Left lobe of liver (tissue), 2 donors: ENCODE measurements around the gene CGNL1. TPM values are rescaled to one million over a fixed set of nuclear protein-coding genes. Genes with fewer than 3 reads are reported as not detected.
A peak's percentile ranks its signal among the peaks of the same experiment; 100 is the strongest.

Source experiments
- ATAC-seq: fragments of 200-7000 bp; cut with Tn5 transposase; one replicate; pipeline ENCODE4 v1.9.1; 2020; ENCODE audit warnings: mild to moderate bottlenecking, moderate library complexity
- DNase-seq: peaks from one replicate; pipeline ENCODE4 v3.0.0-alpha.2; 2020; ENCODE audit warnings: low spot score
- total RNA-seq: library from RNA; stranded (reverse); gene quantifications from one replicate; pipeline ENCODE4 v1.2.1, GENCODE V29; 2021
- donor health status: DM: no; HTN: no; CAD: no; lungs with moderate emphysema.
- donor health status: DM: no; HTN: yes; CAD: no.

CGNL1 gene
- total RNA-seq, 1 donor from 2014 or later: 42.9 TPM

DNA sequence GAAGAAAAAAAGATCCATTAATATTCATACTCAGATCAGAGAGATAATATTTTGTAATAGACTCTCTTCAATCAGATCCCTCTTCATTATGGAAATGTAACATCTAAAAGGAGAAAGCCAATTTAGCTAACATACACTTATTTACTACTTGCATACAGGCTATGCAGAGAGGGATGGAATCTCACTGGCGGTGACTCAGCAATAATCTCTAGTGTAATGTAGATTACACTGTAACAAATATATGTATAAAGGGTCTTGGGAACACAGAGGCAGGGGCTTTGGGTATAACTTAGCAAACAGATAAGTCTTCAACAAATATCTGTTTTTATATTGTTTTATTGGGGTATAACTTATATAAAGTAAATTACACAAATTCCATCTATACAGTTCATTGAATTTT is 69.6 kb downstream of the CGNL1 start:
- ATAC-seq: no peak
- DNase-seq: no peak

DNA sequence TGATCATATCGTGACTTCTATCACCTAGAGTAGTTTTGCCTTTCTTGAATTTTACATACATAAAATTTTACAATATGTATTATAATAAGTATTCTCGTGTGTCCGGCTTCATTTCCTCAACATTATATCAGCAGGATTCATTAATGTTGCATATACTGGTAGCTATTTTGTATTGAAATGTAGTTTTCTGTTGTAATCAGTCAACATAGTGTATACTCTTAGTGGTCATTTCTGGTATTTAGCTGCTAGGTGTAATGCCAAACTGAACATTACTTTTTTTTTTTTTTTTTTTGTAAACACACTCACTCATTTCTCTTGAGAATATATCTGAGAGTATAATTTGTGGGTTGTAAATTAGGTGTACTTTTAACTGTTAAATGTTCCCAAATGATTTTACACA is 70.1 kb downstream of the CGNL1 start:
- no peak for DNase-seq
- no peak for ATAC-seq

DNA sequence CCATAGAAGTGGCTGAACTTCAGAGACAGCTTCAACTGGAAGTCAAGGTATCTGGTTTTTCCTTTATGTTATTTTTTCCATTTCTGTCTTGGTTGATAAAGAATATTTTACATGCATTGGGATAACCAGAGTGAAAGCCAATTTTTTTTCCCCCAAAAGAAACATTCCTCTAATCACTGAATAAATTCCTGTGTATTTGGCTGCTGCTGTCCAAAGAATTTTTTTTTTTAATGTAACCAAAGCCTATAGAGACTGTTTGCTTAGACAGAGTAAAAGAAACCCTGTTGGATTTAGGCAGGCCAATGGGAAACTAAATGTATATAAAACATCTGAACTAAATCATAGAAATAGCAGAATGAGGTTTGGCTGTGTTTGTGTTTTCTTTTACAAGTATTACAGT is 75.2 kb downstream of the CGNL1 start:
- no peak for DNase-seq
- ATAC-seq: no peak

DNA sequence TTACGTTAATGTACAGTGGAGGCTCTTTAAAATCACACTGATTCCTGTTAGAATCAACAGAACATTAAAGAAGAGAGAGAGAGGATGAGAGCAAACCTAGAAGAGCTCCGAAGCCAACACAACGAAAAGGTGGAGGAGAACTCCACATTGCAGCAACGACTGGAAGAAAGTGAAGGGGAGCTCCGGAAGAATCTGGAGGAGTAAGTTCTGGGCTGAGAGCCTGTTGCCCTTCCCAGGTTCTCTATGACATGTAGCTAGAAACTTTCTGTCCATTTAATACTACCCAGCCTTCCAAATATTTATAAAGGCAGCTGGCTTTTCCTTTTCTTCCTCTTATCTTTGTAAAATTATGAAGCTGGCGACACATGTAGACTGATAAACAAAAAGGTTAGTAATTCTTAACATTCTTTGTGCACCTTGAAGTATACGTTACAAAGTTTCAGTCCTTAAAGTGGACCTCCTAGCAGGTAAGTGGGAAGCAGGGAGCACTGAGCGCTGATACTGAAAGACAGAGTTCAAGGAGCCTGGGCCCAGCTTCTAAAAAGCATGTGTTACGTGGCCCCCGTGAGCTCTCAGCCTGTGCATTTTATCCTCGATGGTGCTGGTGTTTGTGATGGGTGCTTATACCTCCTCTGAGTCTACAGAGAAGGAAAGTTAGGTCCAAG is 75.9 kb downstream of the CGNL1 start:
- no peak for ATAC-seq

DNA sequence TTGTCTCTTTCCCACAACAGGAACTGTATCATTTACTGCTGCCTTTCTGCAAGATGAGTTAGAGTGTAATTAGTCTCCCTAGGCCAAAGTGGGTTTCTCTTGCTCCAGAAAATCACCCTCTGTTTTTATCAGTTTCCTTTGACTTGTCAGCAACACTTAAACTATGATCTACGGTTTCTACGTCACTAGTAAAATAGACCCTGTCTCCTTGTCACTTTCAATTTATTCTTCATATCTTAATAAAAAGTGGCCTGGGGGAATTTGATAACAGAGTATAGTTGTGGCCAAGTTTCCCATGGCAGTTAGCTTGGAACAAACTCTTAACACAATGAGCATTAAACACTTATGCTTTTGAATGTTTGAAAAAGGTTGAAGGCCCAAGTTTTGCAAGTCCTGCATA is 79.6 kb downstream of the CGNL1 start:
- DNase-seq (no peak), ATAC-seq (no peak)

More for the DNA sequence above, 75.9 kb downstream of the CGNL1 start:
- no peak for DNase-seq

DNA sequence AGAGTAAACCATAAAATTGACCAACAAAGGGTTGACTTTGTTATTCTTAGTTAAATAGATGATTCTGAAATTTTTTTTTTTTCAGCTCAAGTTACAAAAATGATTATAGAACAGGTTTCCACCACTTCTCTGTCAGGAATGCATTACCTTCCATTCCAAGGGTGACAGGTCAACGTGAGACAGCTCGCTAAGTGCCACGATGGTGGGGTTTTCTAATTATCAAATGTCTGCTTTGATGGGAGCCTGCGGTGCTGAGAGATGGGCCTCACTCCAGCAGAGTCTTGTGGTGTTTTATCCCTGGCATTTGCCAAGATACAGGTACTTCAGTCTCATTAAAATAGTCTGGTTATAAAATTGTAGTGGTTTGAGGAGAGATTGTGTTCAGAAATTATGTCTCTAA is 80.3 kb downstream of the CGNL1 start:
- DNase-seq (no peak), ATAC-seq (no peak)

DNA sequence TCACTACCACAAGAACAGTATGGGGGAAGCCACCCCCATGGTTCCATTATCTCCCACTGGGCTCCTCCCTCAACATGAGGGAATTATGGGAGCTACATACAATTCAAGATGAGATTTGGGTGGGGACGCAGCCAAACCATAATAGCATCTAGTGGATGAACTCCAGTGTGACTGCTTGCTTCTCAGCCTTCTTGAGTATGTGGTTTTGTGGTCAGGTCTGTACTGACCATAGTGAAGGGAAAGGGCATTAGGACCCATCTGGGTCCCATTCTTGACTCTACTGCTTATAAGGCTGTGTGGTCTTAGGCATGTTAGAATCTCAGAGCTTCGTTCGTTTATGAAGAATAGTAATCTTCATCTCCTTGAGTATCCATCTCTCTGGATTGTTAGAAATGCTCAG is 81.4 kb downstream of the CGNL1 start:
- ATAC-seq (no peak), DNase-seq (no peak)

DNA sequence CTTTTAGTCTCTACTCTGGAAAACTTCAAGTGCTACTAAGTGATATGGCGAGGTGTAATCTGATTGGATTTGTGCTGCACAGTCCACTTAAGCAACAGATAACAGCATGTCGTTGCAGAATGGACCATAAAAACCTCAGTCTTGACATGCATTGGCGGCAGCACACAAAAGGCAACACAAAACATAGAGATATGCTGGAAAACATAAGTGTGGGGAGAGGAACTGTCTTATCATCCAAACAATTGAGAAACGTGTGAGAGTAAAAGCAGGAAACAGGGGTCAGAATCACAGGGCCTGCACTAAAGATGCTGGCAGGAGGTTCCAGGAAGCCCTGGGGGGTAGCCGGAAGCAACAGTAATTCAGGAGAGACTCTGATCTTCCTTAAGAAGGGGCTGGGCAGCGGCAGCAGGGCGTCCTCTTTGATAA is 82.1 kb downstream of the CGNL1 start:
- DNase-seq: no peak
- peak; percentile 10 for ATAC-seq

DNA sequence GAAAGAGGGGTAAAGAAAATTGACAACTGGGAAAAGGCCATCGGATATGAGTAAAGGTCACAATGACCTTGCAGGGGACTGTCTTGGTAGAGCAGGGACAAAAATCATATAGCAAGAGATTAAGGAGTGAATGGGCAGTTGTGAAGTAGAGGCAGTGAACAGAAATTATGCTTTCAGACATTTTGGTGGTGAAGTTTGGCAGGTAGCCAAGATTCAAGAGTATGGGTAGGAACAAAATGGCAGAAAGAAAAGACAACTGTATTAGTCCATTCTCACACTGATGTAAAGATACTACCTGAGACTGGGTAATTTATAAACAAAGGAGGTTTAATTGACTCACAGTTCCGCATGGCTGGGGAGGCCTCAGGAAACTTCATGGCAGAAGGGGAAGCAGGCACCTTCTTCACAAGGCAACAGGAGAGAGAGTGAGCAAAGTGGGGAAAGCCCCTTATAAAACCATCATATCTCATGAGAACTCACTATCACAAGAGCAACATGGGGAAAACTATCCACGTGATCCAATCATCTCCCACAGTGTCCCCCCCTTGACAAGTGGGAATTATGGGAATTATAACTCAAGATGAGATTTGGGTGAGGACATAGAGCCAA is 84.0 kb downstream of the CGNL1 start:
- no peak for DNase-seq
- no peak for ATAC-seq

DNA sequence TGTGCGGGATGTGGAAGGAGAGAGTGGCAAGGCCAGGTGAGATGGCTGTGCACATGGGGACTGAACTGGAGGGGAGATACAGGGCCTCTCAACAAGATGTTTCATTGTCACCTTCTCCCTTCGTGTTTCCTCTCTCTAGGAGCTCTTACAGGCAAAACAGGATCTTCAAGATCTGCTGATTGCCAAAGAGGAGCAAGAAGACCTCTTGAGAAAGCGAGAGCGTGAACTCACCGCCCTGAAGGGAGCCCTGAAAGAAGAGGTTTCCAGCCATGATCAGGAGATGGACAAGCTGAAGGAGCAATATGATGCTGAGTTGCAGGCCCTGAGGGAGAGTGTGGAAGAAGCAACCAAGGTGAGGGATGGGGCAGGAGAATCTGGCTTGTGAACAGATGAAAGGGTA is 85.2 kb downstream of the CGNL1 start:
- no peak for DNase-seq
- ATAC-seq: no peak

DNA sequence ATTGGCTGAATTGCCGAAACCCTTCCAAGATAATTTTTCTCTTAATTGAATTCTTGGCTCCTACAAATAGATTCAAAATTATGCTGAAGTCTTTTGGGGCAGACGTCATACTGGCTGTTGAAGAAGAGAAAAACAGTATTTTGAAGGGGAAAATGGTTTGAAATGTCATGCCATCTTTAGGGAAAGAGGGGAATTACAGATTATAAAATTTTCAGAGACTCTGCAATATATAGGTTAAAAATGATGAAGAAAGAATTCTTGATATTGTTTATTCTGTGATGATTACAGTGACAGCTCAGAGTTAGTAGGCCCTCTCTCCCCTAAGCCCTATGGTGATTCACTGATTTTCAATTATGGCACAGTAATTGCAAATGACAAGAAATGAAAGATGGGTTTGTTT is 86.1 kb downstream of the CGNL1 start:
- peak; percentile 28 for ATAC-seq

DNA sequence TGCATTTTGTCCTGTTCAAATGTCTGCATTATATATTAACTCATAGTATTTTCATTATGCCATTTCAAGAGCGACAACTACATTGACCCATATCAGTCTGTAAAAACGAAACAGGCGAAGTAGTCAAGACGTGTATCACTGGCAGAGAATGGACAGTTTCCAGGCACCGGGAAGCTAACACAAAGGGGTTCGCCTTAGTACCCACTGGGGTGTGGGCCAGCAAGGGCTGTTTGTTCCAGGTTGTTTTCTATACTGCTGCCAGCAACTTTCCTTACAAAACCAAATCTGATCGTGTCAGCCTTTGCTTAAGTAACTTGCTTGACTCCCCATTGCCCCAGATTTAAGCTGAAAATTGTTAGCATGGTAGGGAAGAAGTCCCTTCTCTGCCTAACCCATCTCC is 87.1 kb downstream of the CGNL1 start:
- ATAC-seq (peak; percentile 24), DNase-seq (no peak)

More for the DNA sequence above, 86.1 kb downstream of the CGNL1 start:
- no peak for DNase-seq

DNA sequence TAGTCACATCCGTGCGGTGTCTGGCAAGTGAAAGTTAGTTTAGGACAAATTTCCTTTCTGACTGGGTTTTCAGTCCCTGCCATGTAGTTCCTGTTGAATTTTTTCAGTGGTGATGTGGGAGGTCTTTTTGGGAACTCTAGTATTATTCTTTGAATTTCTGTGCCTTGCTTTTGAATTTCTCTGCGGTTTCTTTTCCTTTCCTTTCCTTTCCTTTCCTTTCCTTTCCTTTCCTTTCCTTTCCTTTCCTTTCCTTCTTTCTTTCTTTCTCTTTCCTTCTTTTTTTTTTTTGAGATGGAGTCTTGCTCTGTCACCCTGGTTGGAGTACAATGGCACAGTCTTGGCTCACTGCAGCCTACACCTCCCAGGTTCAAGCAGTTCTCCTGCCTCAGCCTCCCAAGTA is 88.2 kb downstream of the CGNL1 start:
- DNase-seq (no peak), ATAC-seq (no peak)

DNA sequence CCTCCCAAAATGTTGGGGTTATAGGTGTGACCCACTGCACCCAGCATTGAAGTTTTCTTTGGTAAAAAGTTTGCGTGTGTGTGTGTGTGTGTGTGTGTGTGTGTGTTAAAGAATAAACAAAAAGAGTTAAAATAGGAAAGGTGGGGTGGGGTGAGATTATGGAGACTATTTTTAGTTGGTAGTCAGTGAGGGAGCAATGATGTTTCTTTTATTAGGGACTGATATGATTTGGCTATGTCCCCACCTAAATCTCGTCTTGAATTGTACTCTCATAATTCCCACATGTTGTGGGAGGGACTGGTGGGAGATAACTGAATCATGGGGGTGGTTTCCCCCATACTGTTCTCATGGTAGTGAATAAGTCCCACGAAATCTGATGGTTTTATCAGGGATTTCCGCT is 92.2 kb downstream of the CGNL1 start:
- ATAC-seq (no peak), DNase-seq (no peak)

DNA sequence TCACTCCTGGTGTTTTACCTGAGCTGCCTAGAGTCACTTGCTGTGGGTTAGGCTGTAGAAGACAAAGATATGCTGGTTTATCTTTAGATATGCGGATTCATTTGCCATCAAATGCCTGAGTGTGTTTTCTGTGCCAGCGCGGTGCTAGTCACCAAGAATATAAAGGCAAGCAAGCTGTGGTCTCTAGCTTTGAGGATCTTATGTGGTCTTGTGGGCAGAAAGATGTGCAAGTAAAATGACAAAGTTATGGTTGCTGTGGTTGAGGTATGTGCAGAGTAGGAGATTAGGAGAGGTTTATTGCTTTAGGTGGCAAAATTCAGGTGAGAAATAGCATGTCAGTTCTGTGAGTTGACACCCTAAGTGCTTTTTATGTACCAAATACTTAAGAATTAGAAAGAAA is 94.2 kb downstream of the CGNL1 start:
- no peak for DNase-seq
- no peak for ATAC-seq

DNA sequence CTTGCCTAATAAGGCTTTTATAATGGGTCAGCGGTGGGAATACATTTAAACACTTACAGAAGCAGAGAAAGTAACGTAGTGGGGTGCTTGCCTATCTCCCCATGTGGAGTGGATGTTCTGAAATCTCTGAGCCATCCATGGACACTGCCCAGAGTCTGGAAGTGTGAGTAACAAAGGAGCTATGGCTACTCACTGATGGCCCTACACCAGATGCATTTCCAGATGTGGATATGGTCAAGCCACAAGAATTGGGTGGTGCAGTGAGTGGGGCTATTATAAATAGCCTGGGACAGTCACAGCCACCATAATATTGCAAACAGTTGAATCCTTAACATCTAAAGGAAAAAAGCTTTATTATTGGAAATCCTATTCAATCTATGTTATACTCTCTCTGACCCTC is 96.6 kb downstream of the CGNL1 start:
- ATAC-seq (no peak), DNase-seq (no peak)

DNA sequence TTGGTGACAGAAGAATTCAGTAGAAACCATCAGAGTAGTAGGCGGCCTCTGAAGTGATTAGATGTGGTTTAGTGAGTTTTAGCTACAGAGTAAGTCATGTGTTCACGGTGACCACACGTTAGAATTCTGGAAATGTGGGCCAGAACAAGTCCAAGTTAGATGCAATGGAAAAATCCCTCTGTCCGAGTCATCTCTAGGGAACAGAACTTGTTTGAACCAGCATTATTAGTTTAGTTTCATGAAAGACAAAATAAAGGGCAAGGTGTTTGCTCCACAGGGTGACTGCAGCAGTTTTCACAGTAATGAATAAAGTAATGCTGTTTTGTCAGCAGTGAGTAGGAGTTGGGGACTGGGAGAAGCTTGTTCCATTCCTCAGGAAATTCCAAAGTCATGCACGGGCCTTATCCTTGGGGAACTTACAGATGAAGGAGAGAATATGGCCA is 100.2 kb downstream of the CGNL1 start:
- no peak for ATAC-seq
- DNase-seq: no peak

DNA sequence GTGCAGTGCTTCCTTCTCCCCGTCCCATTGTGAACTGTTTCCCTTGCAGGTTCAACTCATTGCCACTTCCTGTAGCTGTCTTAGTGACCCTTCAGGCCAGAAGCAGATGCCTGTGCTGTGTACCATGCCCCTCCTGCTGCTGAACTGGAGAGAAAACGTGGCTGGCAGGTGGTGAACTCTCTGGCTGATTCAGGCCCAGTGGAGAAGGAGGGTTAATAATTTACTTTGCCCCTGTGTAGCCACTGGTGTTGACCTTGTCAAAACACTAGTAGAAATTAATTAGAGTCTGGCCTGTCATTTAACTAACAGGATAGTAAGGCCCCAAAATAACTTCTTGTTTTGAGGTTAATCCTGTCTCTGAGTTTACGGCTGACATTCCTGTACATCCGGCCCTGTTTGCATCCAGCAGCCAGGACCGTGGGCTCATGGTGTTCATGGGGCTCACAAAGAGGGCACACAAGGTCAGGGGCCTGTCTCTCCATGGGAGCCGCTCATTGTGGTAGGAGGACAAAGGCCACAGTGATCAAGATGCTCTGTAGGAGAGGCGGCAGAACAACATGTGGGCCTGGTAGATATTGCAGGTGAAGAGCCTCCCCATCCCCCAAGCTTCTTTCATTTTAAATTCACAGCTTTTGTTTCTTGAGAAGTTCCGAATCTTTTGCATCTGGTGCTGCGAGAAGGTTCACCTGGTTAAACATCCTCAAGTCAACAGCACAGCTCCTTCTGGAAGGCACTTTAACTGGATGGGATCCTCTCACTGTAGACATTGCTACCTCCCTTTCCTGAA is 101.6 kb downstream of the CGNL1 start:
- peak; percentile 89 for DNase-seq

DNA sequence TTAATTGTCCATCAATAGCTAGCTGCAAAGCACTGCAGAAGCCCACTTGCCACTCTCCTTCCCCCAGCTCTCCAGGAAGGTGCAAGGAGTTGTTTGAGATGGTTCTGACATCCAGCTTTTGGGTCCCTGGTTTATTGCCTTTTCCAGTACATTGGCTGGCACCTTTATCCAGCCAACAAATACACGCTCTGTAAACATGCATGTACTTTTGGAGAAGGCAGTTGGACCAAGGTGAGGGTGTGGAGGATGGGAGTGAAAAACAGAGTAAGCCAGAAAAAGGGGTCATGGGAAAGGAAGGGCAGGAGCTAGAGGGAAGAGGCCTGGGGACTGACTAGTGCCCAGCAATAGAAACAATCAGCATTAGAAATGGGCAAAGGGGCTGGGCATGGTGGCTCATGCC is 102.7 kb downstream of the CGNL1 start:
- ATAC-seq (peak; percentile 68), DNase-seq (peak; percentile 79)

More for the DNA sequence above, 101.6 kb downstream of the CGNL1 start:
- ATAC-seq: peak; percentile 79

DNA sequence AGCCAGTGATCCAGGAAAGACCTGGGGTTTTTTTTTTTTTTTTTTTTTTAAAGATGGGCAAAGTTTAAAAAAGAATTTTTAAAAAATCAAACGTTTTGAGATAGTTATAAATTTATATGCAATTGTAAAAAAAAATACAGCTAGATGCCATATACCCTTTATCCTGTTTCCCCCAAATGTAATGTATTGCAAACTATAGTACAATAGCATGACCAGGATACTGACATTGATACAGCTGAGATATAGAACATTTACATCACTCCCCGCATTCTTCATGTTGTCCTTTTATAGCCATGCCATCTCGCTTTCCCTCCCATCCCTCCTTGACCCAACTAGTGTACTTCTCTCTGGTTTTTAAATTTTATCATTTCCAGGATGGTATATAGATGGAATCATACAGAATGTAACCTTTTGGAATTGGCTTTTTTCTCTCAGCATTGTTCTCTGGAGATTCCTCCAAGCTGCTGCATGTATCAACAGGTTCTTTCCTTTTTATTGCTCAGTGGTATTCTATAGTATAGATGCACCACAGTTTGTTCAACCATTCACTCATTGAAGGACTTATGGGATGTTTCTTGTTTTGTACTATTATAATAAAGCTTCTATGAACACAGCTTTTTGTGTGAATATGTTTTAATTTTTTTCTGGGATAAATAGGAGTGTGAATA is 104.9 kb downstream of the CGNL1 start:
- DNase-seq (no peak), ATAC-seq (no peak)

DNA sequence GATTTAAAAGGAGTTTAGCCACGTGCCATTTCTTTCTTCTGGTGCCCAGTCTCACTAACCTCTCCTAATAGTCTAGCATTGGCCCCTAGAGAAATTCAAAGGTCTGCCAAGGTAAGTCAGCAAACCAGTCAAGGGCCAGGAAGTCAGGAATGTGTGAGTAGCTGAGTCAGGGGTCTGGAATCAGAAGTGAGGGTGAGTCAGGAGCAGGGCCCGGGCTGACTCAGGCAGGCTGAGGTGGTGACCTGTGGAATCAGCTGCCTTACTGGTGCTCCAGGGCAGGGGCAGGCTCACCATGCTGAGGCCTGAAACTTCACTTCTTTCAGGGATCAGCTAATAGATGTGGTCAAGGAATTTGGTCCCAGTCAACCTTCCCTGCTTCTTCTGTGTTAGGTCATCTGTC is 109.6 kb downstream of the CGNL1 start:
- ATAC-seq (no peak), DNase-seq (no peak)

DNA sequence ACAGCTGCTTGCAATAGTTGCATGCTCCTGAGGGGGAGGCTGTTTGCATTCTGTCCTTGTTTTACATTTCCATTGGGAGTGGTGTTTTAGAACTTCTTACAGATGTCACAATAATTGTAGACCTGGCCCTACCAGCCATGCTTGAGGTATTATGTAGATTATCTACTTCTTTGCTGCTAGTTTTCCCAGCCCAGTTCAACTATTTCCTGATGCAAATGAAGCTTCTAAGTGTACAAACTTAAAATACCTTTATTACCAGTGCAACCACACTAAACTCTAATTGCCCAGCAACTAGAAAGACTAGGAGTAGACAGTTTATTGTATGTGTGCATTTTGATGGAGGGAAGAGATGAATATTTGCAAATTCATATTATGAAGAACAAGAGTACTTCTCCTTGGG is 110.5 kb downstream of the CGNL1 start:
- DNase-seq (no peak), ATAC-seq (no peak)
